Measurements from ENCODE around the gene KCNK5. TPM values are rescaled to one million over a fixed set of nuclear protein-coding genes. Genes with fewer than 3 reads are reported as not detected.

Gene KCNK5
- total RNA-seq, 4 donors from 2014 or later: 0.07 to 0.22 (median 0.20) TPM; not detected in 1

GRCh38 chr6:39199231-39199940, 29.9 kb downstream of the KCNK5 start:
- Histone ChIP-seq H3K9me3 (no peaks in the 10 kb centered on the region), H3K27me3 (no peaks in the 10 kb centered on the region), H3K4me1 (no peaks in the 10 kb centered on the region), H3K36me3 (no peaks in the 10 kb centered on the region), H3K27ac (no peak overlapping the region), H3K4me3 (no peak overlapping the region)
- in situ Hi-C loops (cut with MboI; ENCODE audit: low sequenced_read_pairs in 4 of 4): no loop called here
- ATAC-seq: no peak
- no peak for DNase-seq
- intact Hi-C loops (cut with DNase I; ENCODE audit: low total_unique reads): no loop called here
- TF ChIP-seq POLR2A (IDR thresholded peaks at IDR 0.05): no peak
- no peak for TF ChIP-seq CTCF (IDR thresholded peaks at IDR 0.05 in 4 of 5, conservative IDR thresholded peaks at IDR 0.05 in 1 of 5)

GRCh38 chr6:39198528-39198927, 30.7 kb downstream of the KCNK5 start:
- Histone ChIP-seq H3K4me1 (no peaks in the 10 kb centered on the region), H3K27me3 (no peaks in the 10 kb centered on the region), H3K4me3 (no peak overlapping the region), H3K9me3 (no peaks in the 10 kb centered on the region), H3K36me3 (no peaks in the 10 kb centered on the region), H3K27ac (no peak overlapping the region)
- DNase-seq: no peak
- ATAC-seq: no peak
- in situ Hi-C loops (cut with MboI; ENCODE audit: low sequenced_read_pairs in 4 of 4): no loop called here
- intact Hi-C loops (cut with DNase I; ENCODE audit: low total_unique reads): no loop called here
- TF ChIP-seq CTCF (IDR thresholded peaks at IDR 0.05 in 4 of 5, conservative IDR thresholded peaks at IDR 0.05 in 1 of 5) (no peak), POLR2A (IDR thresholded peaks at IDR 0.05) (no peak)

GRCh38 chr6:39197922-39198500, 31.3 kb downstream of the KCNK5 start:
- Histone ChIP-seq H3K27me3 (no peaks in the 10 kb centered on the region), H3K4me1 (no peaks in the 10 kb centered on the region), H3K27ac (no peak overlapping the region), H3K36me3 (no peaks in the 10 kb centered on the region), H3K4me3 (no peak overlapping the region), H3K9me3 (no peaks in the 10 kb centered on the region)
- no peak for TF ChIP-seq CTCF (IDR thresholded peaks at IDR 0.05 in 4 of 5, conservative IDR thresholded peaks at IDR 0.05 in 1 of 5)
- no peak for TF ChIP-seq POLR2A (IDR thresholded peaks at IDR 0.05)
- ATAC-seq: no peak
- no peak for DNase-seq
- in situ Hi-C loops (cut with MboI; ENCODE audit: low sequenced_read_pairs in 4 of 4): no loop called here
- intact Hi-C loops (cut with DNase I; ENCODE audit: low total_unique reads): no loop called here

GRCh38 chr6:39197521-39197920, 31.8 kb downstream of the KCNK5 start:
- no peaks in the 10 kb centered on the region for H3K27me3 ChIP-seq
- TF ChIP-seq POLR2A (IDR thresholded peaks at IDR 0.05) (no peak), CTCF (IDR thresholded peaks at IDR 0.05 in 4 of 5, conservative IDR thresholded peaks at IDR 0.05 in 1 of 5) (no peak)
- intact Hi-C loops (cut with DNase I; ENCODE audit: low total_unique reads) (no loop called here), in situ Hi-C loops (cut with MboI; ENCODE audit: low sequenced_read_pairs in 4 of 4) (no loop called here)
- H3K36me3 ChIP-seq: no peaks in the 10 kb centered on the region
- DNase-seq: no peak
- H3K4me1 ChIP-seq: no peaks in the 10 kb centered on the region
- no peak overlapping the region for H3K27ac ChIP-seq
- H3K4me3 ChIP-seq: no peak overlapping the region
- no peak for ATAC-seq
- H3K9me3 ChIP-seq: no peaks in the 10 kb centered on the region

Data from gastrocnemius medialis (tissue), 4 donors.